Measurements from ENCODE around the gene FAF1. TPM values are rescaled to one million over a fixed set of nuclear protein-coding genes. Genes with fewer than 3 reads are reported as not detected.
"Not testable (repeated sequence)": the region's sequence is repeated elsewhere in the genome, so short reads cannot be mapped to it uniquely, and the experiment has no call there.

Gene FAF1
- total and polyA plus RNA-seq, 2 experiments from 2014 or later, result 7.2 to 49.1 TPM

GRCh38 chr1:50827546-50827945 lies 132.5 kb downstream of the FAF1 start:
- 97 to 99% methylated on average over 4 of the region's 4 CpGs for WGBS, 2 experiments (ENCODE audit: low coverage in 1 of 2, low lambda C conversion rate in 2 of 2, missing lambda C conversion rate in 2 of 2)
- H3K4me2 ChIP-seq (ENCODE audit: unreplicated experiment), result no peak overlapping the region
- no peaks in the 10 kb centered on the region for H3K9me2 ChIP-seq (ENCODE audit: insufficient read depth)
- no peak for TF ChIP-seq EZH2phosphoT487 (IDR thresholded peaks at IDR 0.05; ENCODE audit: insufficient read depth, low read depth)
- TF ChIP-seq EZH2 (IDR thresholded peaks at IDR 0.05; ENCODE audit: insufficient read depth, poor library complexity, severe bottlenecking), result no peak
- H4K20me1 ChIP-seq (ENCODE audit: insufficient read depth), result no peaks in the 10 kb centered on the region
- DNase-seq, result no peak
- no peak overlapping the region for H2AFZ ChIP-seq
- H3K27me3 ChIP-seq (replicated peaks; ENCODE audit: insufficient read depth), result no peaks in the 10 kb centered on the region
- no peaks in the 10 kb centered on the region for H3K36me3 ChIP-seq (ENCODE audit: low read depth)
- no peak overlapping the region for H3K9ac ChIP-seq
- no peak overlapping the region for H3K4me3 ChIP-seq
- peaks cover 64% of the 10 kb centered on the region for H3K79me2 ChIP-seq (ENCODE audit: insufficient read depth)
- H3F3A ChIP-seq (ENCODE audit: insufficient read depth), result no peaks in the 10 kb centered on the region
- H3K9me3 ChIP-seq (ENCODE audit: low read depth), result no peaks in the 10 kb centered on the region
- no peak overlapping the region for H3K27ac ChIP-seq
- in situ Hi-C loops (cut with MboI), result no loop called here
- no peaks in the 10 kb centered on the region for H3K4me1 ChIP-seq (ENCODE audit: insufficient read depth)

GRCh38 chr1:50826792-50827191 lies 133.3 kb downstream of the FAF1 start:
- H3K27me3 ChIP-seq (replicated peaks; ENCODE audit: insufficient read depth); H3K9me2 ChIP-seq (ENCODE audit: insufficient read depth); in situ Hi-C loops (cut with MboI); H3F3A ChIP-seq (ENCODE audit: insufficient read depth); H3K4me3 ChIP-seq; H3K27ac ChIP-seq; H3K4me1 ChIP-seq (ENCODE audit: insufficient read depth); DNase-seq; H2AFZ ChIP-seq; H3K4me2 ChIP-seq (ENCODE audit: unreplicated experiment); H4K20me1 ChIP-seq (ENCODE audit: insufficient read depth); H3K9ac ChIP-seq; H3K36me3 ChIP-seq (ENCODE audit: low read depth); H3K9me3 ChIP-seq (ENCODE audit: low read depth): not testable (repeated sequence)
- peaks cover 57% of the 10 kb centered on the region for H3K79me2 ChIP-seq (ENCODE audit: insufficient read depth)
- 97 to 98% methylated on average over 16 to 21 of the region's 21 CpGs for WGBS, 2 experiments (ENCODE audit: low coverage in 1 of 2, low lambda C conversion rate in 2 of 2, missing lambda C conversion rate in 2 of 2)

- TF ChIP-seq EZH2phosphoT487 (IDR thresholded peaks at IDR 0.05; ENCODE audit: insufficient read depth, low read depth) (no peak), EZH2 (IDR thresholded peaks at IDR 0.05; ENCODE audit: insufficient read depth, poor library complexity, severe bottlenecking) (no peak)
- Histone ChIP-seq H2AFZ (no peak overlapping the region), H3K4me1 (ENCODE audit: insufficient read depth) (0 out of 2 replicates have a peak, but pooled peaks cover 3% of the 10 kb centered on the region), H3K4me3 (no peak overlapping the region), H3K9me2 (ENCODE audit: insufficient read depth) (no peaks in the 10 kb centered on the region), H3K27me3 (replicated peaks; ENCODE audit: insufficient read depth) (no peaks in the 10 kb centered on the region), H3K4me2 (ENCODE audit: unreplicated experiment) (no peak overlapping the region), H4K20me1 (ENCODE audit: insufficient read depth) (no peaks in the 10 kb centered on the region), H3K36me3 (ENCODE audit: low read depth) (no peaks in the 10 kb centered on the region), H3K9ac (no peak overlapping the region), H3K27ac (no peak overlapping the region), H3K9me3 (ENCODE audit: low read depth) (no peaks in the 10 kb centered on the region), H3K79me2 (ENCODE audit: insufficient read depth) (peaks cover 52% of the 10 kb centered on the region), H3F3A (ENCODE audit: insufficient read depth) (no peaks in the 10 kb centered on the region)
- DNase-seq, result no peak
- WGBS, 2 experiments (ENCODE audit: low coverage in 1 of 2, low lambda C conversion rate in 2 of 2, missing lambda C conversion rate in 2 of 2), result 94 to 95% methylated on average over 3 of the region's 3 CpGs
- in situ Hi-C loops (cut with MboI), result no loop called here
Observed at GRCh38 chr1:50822035-50822776, 137.9 kb downstream of the FAF1 start.

- DNase-seq, result no peak
- no peaks in the 10 kb centered on the region for H4K20me1 ChIP-seq (ENCODE audit: insufficient read depth)
- no peaks in the 10 kb centered on the region for H3K36me3 ChIP-seq (ENCODE audit: low read depth)
- no peak overlapping the region for H3K9ac ChIP-seq
- H3K27me3 ChIP-seq (replicated peaks; ENCODE audit: insufficient read depth), result no peaks in the 10 kb centered on the region
- TF ChIP-seq EZH2 (IDR thresholded peaks at IDR 0.05; ENCODE audit: insufficient read depth, poor library complexity, severe bottlenecking), result no peak
- no peak for TF ChIP-seq EZH2phosphoT487 (IDR thresholded peaks at IDR 0.05; ENCODE audit: insufficient read depth, low read depth)
- no peaks in the 10 kb centered on the region for H3F3A ChIP-seq (ENCODE audit: insufficient read depth)
- H3K27ac ChIP-seq, result no peak overlapping the region
- WGBS, 2 experiments (ENCODE audit: low coverage in 1 of 2, low lambda C conversion rate in 2 of 2, missing lambda C conversion rate in 2 of 2), result 77 to 87% methylated on average over 2 of the region's 2 CpGs
- H3K79me2 ChIP-seq (ENCODE audit: insufficient read depth), result peaks cover 54% of the 10 kb centered on the region
- no peaks in the 10 kb centered on the region for H3K9me3 ChIP-seq (ENCODE audit: low read depth)
- H3K9me2 ChIP-seq (ENCODE audit: insufficient read depth), result no peaks in the 10 kb centered on the region
- 0 out of 2 replicates have a peak, but pooled peaks cover 3% of the 10 kb centered on the region for H3K4me1 ChIP-seq (ENCODE audit: insufficient read depth)
- in situ Hi-C loops (cut with MboI), result no loop called here
- no peak overlapping the region for H3K4me2 ChIP-seq (ENCODE audit: unreplicated experiment)
- H2AFZ ChIP-seq, result no peak overlapping the region
- H3K4me3 ChIP-seq, result no peak overlapping the region
Observed at GRCh38 chr1:50820545-50820944, 139.5 kb downstream of the FAF1 start.

Data from GM23248 (cell line).